ENCODE measurements around the gene BET1L. TPM values are rescaled to one million over a fixed set of nuclear protein-coding genes. Genes with fewer than 3 reads are reported as not detected.

BET1L gene
- total RNA-seq, 1 experiment from 2014 or later = 89.0 TPM

DNA sequence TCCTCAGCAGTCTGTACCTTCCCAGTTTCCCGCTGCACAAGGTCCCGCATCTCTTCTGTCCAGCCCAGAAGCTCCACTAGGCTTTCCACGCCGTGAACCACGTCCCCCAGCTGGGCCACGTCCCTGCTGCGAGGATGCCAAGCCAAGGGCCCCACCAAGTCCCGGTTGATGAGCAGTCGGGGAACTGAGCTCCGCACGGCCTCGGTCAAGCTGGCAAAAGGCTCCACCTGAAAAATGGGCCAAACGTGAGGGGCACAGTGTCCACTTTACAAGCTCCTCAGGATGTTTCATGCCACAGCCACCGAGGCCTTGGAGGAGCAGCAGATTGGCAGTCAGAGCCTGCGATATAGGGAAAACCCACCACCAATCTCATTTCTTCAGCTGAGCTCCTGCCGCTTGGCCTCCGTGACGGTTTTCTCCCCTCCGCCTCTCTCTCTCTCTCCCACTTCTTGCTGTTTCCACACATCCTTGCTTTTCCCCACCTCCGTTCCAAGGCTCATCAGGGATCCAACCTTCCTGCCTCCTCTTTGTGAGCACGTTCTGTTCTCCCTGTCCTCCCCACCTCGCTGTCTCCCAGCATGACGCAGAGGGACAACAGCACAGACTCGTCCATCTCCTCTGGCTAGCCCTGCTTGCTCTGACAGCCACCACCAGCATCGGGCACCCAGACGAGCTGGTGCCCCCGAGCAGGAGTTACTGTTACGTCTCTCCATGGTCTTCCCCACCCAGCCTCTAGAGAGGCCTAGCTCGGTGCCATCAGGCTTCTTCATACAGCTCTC lies 11.8 kb upstream of the BET1L start:
- no peaks in the 10 kb centered on the region for H3K27me3 ChIP-seq (ENCODE audit: control insufficient read depth, insufficient read depth, low read length)
- no peak overlapping the region for H3K4me3 ChIP-seq (ENCODE audit: low read depth in 2 of 2, low read length in 2 of 2)
- no TSS peak for BruUV-seq (replicated peaks)
- no peaks in the 10 kb centered on the region; the same call in 1 of the 2 replicates for H3K4me1 ChIP-seq (ENCODE audit: control insufficient read depth, insufficient read depth, low read length)
- POLR2A ChIA-PET = no interaction called here
- intact Hi-C loops (cut with micrococcal nuclease; ENCODE audit: unreplicated experiment) (loop anchor here (10.0 kb wide), 1 partner anchor 136 kb away; no protein-coding TSS in a partner anchor), in situ Hi-C loops (cut with HindIII; ENCODE audit: low pct_unique_long_range_greater_than_20kb, low sequenced_read_pairs) (no loop called here)
- CTCF ChIA-PET = interaction anchor here (0.7 kb wide), 1 partner anchor 32 kb away, joined by 4 read pairs; no protein-coding TSS in a partner anchor
- DNase-seq (ENCODE audit: low read depth, low spot score) (no peak), ATAC-seq (no peak)
- H3K36me3 ChIP-seq (ENCODE audit: control insufficient read depth, insufficient read depth, low read length) = peaks cover 5% of the 10 kb centered on the region
- no peaks in the 10 kb centered on the region for H3K9me3 ChIP-seq (ENCODE audit: control insufficient read depth, insufficient read depth, low read depth, low read length)
- TF ChIP-seq TCF7L2 (IDR thresholded peaks at IDR 0.05; ENCODE audit: low read depth, low read length) = no peak
- TF ChIP-seq, protein P1, sequence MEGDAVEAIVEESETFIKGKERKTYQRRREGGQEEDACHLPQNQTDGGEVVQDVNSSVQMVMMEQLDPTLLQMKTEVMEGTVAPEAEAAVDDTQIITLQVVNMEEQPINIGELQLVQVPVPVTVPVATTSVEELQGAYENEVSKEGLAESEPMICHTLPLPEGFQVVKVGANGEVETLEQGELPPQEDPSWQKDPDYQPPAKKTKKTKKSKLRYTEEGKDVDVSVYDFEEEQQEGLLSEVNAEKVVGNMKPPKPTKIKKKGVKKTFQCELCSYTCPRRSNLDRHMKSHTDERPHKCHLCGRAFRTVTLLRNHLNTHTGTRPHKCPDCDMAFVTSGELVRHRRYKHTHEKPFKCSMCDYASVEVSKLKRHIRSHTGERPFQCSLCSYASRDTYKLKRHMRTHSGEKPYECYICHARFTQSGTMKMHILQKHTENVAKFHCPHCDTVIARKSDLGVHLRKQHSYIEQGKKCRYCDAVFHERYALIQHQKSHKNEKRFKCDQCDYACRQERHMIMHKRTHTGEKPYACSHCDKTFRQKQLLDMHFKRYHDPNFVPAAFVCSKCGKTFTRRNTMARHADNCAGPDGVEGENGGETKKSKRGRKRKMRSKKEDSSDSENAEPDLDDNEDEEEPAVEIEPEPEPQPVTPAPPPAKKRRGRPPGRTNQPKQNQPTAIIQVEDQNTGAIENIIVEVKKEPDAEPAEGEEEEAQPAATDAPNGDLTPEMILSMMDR (IDR thresholded peaks at IDR 0.05) = no peak
- no peak for TF ChIP-seq SIN3A (IDR thresholded peaks at IDR 0.05; ENCODE audit: borderline replicate concordance, insufficient read depth, low read depth, low read length)
- no peak for TF ChIP-seq POLR2AphosphoS5 (IDR thresholded peaks at IDR 0.05; ENCODE audit: low read depth, low read length)
- TF ChIP-seq, protein P2, sequence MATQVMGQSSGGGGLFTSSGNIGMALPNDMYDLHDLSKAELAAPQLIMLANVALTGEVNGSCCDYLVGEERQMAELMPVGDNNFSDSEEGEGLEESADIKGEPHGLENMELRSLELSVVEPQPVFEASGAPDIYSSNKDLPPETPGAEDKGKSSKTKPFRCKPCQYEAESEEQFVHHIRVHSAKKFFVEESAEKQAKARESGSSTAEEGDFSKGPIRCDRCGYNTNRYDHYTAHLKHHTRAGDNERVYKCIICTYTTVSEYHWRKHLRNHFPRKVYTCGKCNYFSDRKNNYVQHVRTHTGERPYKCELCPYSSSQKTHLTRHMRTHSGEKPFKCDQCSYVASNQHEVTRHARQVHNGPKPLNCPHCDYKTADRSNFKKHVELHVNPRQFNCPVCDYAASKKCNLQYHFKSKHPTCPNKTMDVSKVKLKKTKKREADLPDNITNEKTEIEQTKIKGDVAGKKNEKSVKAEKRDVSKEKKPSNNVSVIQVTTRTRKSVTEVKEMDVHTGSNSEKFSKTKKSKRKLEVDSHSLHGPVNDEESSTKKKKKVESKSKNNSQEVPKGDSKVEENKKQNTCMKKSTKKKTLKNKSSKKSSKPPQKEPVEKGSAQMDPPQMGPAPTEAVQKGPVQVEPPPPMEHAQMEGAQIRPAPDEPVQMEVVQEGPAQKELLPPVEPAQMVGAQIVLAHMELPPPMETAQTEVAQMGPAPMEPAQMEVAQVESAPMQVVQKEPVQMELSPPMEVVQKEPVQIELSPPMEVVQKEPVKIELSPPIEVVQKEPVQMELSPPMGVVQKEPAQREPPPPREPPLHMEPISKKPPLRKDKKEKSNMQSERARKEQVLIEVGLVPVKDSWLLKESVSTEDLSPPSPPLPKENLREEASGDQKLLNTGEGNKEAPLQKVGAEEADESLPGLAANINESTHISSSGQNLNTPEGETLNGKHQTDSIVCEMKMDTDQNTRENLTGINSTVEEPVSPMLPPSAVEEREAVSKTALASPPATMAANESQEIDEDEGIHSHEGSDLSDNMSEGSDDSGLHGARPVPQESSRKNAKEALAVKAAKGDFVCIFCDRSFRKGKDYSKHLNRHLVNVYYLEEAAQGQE (IDR thresholded peaks at IDR 0.05; ENCODE audit: insufficient read depth in 1 of 2, low read depth in 2 of 2, low read length in 1 of 2) = no peak
- H3K27ac ChIP-seq (ENCODE audit: low read length) = no peak overlapping the region

- H3K27ac ChIP-seq (ENCODE audit: low read length) = no peak overlapping the region
- DNase-seq (ENCODE audit: low read depth, low spot score) (no peak), ATAC-seq (no peak)
- POLR2A ChIA-PET = no interaction called here
- intact Hi-C loops (cut with micrococcal nuclease; ENCODE audit: unreplicated experiment) = loop anchor here (10.0 kb wide), 1 partner anchor 137 kb away; no protein-coding TSS in a partner anchor
- no peak overlapping the region for H3K4me3 ChIP-seq (ENCODE audit: low read depth in 2 of 2, low read length in 2 of 2)
- H3K9me3 ChIP-seq (ENCODE audit: control insufficient read depth, insufficient read depth, low read depth, low read length) = no peaks in the 10 kb centered on the region
- no TSS peak for BruUV-seq (replicated peaks)
- no peaks in the 10 kb centered on the region for H3K27me3 ChIP-seq (ENCODE audit: control insufficient read depth, insufficient read depth, low read length)
- peaks cover 11% of the 10 kb centered on the region for H3K36me3 ChIP-seq (ENCODE audit: control insufficient read depth, insufficient read depth, low read length)
- in situ Hi-C loops (cut with HindIII; ENCODE audit: low pct_unique_long_range_greater_than_20kb, low sequenced_read_pairs) = no loop called here
- CTCF ChIA-PET = no interaction called here
- H3K4me1 ChIP-seq (ENCODE audit: control insufficient read depth, insufficient read depth, low read length) = no peaks in the 10 kb centered on the region; the same call in 1 of the 2 replicates
- TF ChIP-seq TCF7L2 (IDR thresholded peaks at IDR 0.05; ENCODE audit: low read depth, low read length) = no peak
- TF ChIP-seq, protein P1 (IDR thresholded peaks at IDR 0.05) = no peak
- TF ChIP-seq SIN3A (IDR thresholded peaks at IDR 0.05; ENCODE audit: borderline replicate concordance, insufficient read depth, low read depth, low read length) = no peak
- TF ChIP-seq, protein P2 (IDR thresholded peaks at IDR 0.05; ENCODE audit: insufficient read depth in 1 of 2, low read depth in 2 of 2, low read length in 1 of 2) = no peak
- no peak; the same call in 1 of the 2 replicates for TF ChIP-seq POLR2AphosphoS5 (IDR thresholded peaks at IDR 0.05; ENCODE audit: low read depth, low read length)
These were observed 10.5 kb upstream of the BET1L start for GRCh38 chr11:217704-218103.

Measured in Panc1 (cell line).